WTC11 (cell line): ENCODE measurements around the gene CIB2.

Experiments used
- CTCF ChIP-seq: fragments of 200-600 bp; IDR thresholded peaks from 2 replicates; pipeline ENCODE4 v1.8.0; 2022; ENCODE audit warnings: antibody characterized with exemption
- GRHL2 ChIP-seq: fragments of 250-450 bp; sonication (Bioruptor Pico); IDR thresholded peaks from 2 replicates; pipeline ENCODE4 v1.8.0; 2022; ENCODE audit warnings: mild to moderate bottlenecking, moderate library complexity; ENCODE audit not compliant: insufficient replicate concordance, severe bottlenecking
- IRF1 ChIP-seq: sonication (generic); formaldehyde crosslinking; IDR thresholded peaks from 2 replicates; pipeline ENCODE4 v1.8.0; 2023; ENCODE audit warnings: missing genetic modification reagents
- TEAD4 ChIP-seq: sonication (generic); formaldehyde crosslinking; IDR thresholded peaks from 2 replicates; pipeline ENCODE4 v1.8.0; 2022; ENCODE audit warnings: mild to moderate bottlenecking, missing genetic modification reagents

- TF ChIP-seq GRHL2 (CRISPR knock-in tag) (no peak), IRF1 (CRISPR knock-in tag) (no peak), CTCF (no peak), TEAD4 (no peak)
These were observed 27.1 kb downstream of the CIB2 start for GRCh38 chr15:78104119-78104479.
